Amniotic epithelial cell (primary cell): ENCODE data around the gene EBI3.
"Not testable (repeated sequence)": the region's sequence is repeated elsewhere in the genome, so short reads cannot be mapped to it uniquely, and the experiment has no call there.

ENCODE experiments used
- DNase-seq: peaks from one replicate; pipeline ENCODE4 v3.0.0-alpha.2; 2010; ENCODE audit warnings: low read depth

EBI3 gene

GRCh38 chr19:4234862-4235201, 5.5 kb downstream of the EBI3 start:
- DNase-seq: no peak

GRCh38 chr19:4237510-4237909, 8.2 kb downstream of the EBI3 start:
- not testable (repeated sequence) for DNase-seq

- DNase-seq: no peak
These were observed 9.5 kb downstream of the EBI3 start for GRCh38 chr19:4238831-4239230.

- no peak for DNase-seq
These were observed 12.6 kb downstream of the EBI3 start for GRCh38 chr19:4241824-4242430.

GRCh38 chr19:4245938-4246337, 16.6 kb downstream of the EBI3 start:
- DNase-seq: not testable (repeated sequence)

- DNase-seq: peak; percentile 99
These were observed 17.7 kb downstream of the EBI3 start, which contains the start of gene YJU2 for GRCh38 chr19:4246767-4247593. YJU2 (plus strand) TSS chr19:4247080; CDS start chr19:4247147, 67 bp downstream.

- no peak for DNase-seq
These were observed 27.2 kb downstream of the EBI3 start for GRCh38 chr19:4256563-4256962.

- DNase-seq: no peak
These were observed 27.7 kb downstream of the EBI3 start for GRCh38 chr19:4257025-4257424.

- DNase-seq: no peak
These were observed 28.9 kb downstream of the EBI3 start for GRCh38 chr19:4258181-4258580.

- DNase-seq: no peak
These were observed 31.4 kb downstream of the EBI3 start for GRCh38 chr19:4260613-4261191.

- DNase-seq: no peak
These were observed 35.5 kb downstream of the EBI3 start for GRCh38 chr19:4264812-4265211.

GRCh38 chr19:4266253-4267000, 37.1 kb downstream of the EBI3 start:
- DNase-seq: no peak

- DNase-seq: peak; percentile 44
These were observed 38.0 kb downstream of the EBI3 start for GRCh38 chr19:4267101-4267900.

GRCh38 chr19:4267901-4268815, 38.8 kb downstream of the EBI3 start:
- no peak for DNase-seq

GRCh38 chr19:4268816-4269430, 39.6 kb downstream of the EBI3 start:
- DNase-seq: no peak

GRCh38 chr19:4272894-4273293, 43.6 kb downstream of the EBI3 start:
- DNase-seq: no peak

- DNase-seq: not testable (repeated sequence)
These were observed 45.0 kb downstream of the EBI3 start for GRCh38 chr19:4274321-4274686.

- DNase-seq: no peak
These were observed 47.9 kb downstream of the EBI3 start for GRCh38 chr19:4277191-4277696.

- no peak for DNase-seq
These were observed 48.7 kb downstream of the EBI3 start for GRCh38 chr19:4278010-4278409.
